ENCODE data around the gene TPPP2.

GRCh38 chr14:20997564-20997963 is 32.5 kb upstream of the TPPP2 start:
- TF ChIP-seq CTCF (IDR thresholded peaks at IDR 0.05) (no peak), POLR2A (IDR thresholded peaks at IDR 0.05) (no peak)
